ENCODE results near the gene AEBP2.

DNA sequence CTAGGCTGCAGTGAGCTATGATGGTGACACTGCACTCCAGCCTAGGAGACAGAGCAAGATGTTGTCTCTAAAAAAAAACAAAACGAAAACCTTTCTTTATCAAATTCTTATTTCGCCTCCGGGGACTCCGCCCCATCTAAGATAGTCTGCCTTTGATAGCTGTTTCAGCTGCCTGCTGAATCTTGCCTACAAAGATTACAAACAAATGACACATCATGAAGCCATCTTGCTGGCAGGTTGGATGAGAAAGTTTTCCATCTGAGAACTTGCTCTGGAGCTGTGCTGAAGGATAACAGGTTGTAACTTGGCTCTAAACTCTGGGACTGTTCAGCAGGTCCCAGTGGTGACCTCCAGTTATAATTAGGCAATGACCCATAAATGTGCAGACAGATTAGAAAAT is 41.8 kb upstream of the AEBP2 start:
- TF ChIP-seq, protein P1, sequence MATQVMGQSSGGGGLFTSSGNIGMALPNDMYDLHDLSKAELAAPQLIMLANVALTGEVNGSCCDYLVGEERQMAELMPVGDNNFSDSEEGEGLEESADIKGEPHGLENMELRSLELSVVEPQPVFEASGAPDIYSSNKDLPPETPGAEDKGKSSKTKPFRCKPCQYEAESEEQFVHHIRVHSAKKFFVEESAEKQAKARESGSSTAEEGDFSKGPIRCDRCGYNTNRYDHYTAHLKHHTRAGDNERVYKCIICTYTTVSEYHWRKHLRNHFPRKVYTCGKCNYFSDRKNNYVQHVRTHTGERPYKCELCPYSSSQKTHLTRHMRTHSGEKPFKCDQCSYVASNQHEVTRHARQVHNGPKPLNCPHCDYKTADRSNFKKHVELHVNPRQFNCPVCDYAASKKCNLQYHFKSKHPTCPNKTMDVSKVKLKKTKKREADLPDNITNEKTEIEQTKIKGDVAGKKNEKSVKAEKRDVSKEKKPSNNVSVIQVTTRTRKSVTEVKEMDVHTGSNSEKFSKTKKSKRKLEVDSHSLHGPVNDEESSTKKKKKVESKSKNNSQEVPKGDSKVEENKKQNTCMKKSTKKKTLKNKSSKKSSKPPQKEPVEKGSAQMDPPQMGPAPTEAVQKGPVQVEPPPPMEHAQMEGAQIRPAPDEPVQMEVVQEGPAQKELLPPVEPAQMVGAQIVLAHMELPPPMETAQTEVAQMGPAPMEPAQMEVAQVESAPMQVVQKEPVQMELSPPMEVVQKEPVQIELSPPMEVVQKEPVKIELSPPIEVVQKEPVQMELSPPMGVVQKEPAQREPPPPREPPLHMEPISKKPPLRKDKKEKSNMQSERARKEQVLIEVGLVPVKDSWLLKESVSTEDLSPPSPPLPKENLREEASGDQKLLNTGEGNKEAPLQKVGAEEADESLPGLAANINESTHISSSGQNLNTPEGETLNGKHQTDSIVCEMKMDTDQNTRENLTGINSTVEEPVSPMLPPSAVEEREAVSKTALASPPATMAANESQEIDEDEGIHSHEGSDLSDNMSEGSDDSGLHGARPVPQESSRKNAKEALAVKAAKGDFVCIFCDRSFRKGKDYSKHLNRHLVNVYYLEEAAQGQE (IDR thresholded peaks at IDR 0.05; ENCODE audit: low read depth): no peak
- TF ChIP-seq EGR1 (IDR thresholded peaks at IDR 0.05): no peak
- no peak for TF ChIP-seq EP300 (IDR thresholded peaks at IDR 0.05; ENCODE audit: borderline replicate concordance)
- TF ChIP-seq CEBPB (IDR thresholded peaks at IDR 0.05): no peak
- TF ChIP-seq FOXM1 (IDR thresholded peaks at IDR 0.05; ENCODE audit: borderline replicate concordance, low read depth): no peak
- TF ChIP-seq, protein P2, sequence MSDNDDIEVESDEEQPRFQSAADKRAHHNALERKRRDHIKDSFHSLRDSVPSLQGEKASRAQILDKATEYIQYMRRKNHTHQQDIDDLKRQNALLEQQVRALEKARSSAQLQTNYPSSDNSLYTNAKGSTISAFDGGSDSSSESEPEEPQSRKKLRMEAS (IDR thresholded peaks at IDR 0.05): no peak
- no peak for TF ChIP-seq NFIC (IDR thresholded peaks at IDR 0.05)
- no peak for TF ChIP-seq CREB1 (IDR thresholded peaks at IDR 0.05; ENCODE audit: low read depth)
